GM18508 (cell line): Measurements from ENCODE around the gene TRPC4.
"Not testable (repeated sequence)": the region's sequence is repeated elsewhere in the genome, so short reads cannot be mapped to it uniquely, and the experiment has no call there.

Experiments used
- ATAC-seq: cut with Tn5 transposase; IDR thresholded peaks from one replicate; pipeline ENCODE4 v1.9.1; 2021; ENCODE audit warnings: moderate number of reproducible peaks; ENCODE audit not compliant: insufficient read depth, unreplicated experiment

Gene TRPC4

GRCh38 chr13:37835392-37835791, 34.2 kb downstream of the TRPC4 start:
- no peak for ATAC-seq

- no peak for ATAC-seq
Measured at GRCh38 chr13:37833411-37833810, 36.2 kb downstream of the TRPC4 start.

- ATAC-seq: no peak
Measured at GRCh38 chr13:37816276-37816675, 53.3 kb downstream of the TRPC4 start.

GRCh38 chr13:37811441-37811840, 58.1 kb downstream of the TRPC4 start:
- ATAC-seq: no peak

- ATAC-seq: no peak
Measured at GRCh38 chr13:37806666-37807065, 62.9 kb downstream of the TRPC4 start.

GRCh38 chr13:37797631-37798030, 71.9 kb downstream of the TRPC4 start:
- ATAC-seq: no peak

- ATAC-seq: not testable (repeated sequence)
Measured at GRCh38 chr13:37796795-37797194, 72.8 kb downstream of the TRPC4 start.

GRCh38 chr13:37795326-37795725, 74.2 kb downstream of the TRPC4 start:
- ATAC-seq: no peak

GRCh38 chr13:37791699-37792098, 77.9 kb downstream of the TRPC4 start:
- no peak for ATAC-seq

GRCh38 chr13:37788346-37788745, 81.2 kb downstream of the TRPC4 start:
- no peak for ATAC-seq

GRCh38 chr13:37777676-37778075, 91.9 kb downstream of the TRPC4 start:
- ATAC-seq: no peak

- no peak for ATAC-seq
Measured at GRCh38 chr13:37775871-37776270, 93.7 kb downstream of the TRPC4 start.

GRCh38 chr13:37772644-37773043, 96.9 kb downstream of the TRPC4 start:
- no peak for ATAC-seq

- no peak for ATAC-seq
Measured at GRCh38 chr13:37769545-37769944, 100.0 kb downstream of the TRPC4 start.

GRCh38 chr13:37769078-37769477, 100.5 kb downstream of the TRPC4 start:
- no peak for ATAC-seq

GRCh38 chr13:37766502-37766901, 103.1 kb downstream of the TRPC4 start:
- no peak for ATAC-seq

- no peak for ATAC-seq
Measured at GRCh38 chr13:37755349-37755748, 114.2 kb downstream of the TRPC4 start.

GRCh38 chr13:37753776-37754175, 115.8 kb downstream of the TRPC4 start:
- no peak for ATAC-seq

- ATAC-seq: no peak
Measured at GRCh38 chr13:37752146-37752545, 117.4 kb downstream of the TRPC4 start.

- no peak for ATAC-seq
Measured at GRCh38 chr13:37751025-37751424, 118.5 kb downstream of the TRPC4 start.

- no peak for ATAC-seq
Measured at GRCh38 chr13:37748913-37749312, 120.7 kb downstream of the TRPC4 start.

GRCh38 chr13:37747071-37747612, 122.4 kb downstream of the TRPC4 start:
- ATAC-seq: no peak

GRCh38 chr13:37741536-37741935, 128.0 kb downstream of the TRPC4 start:
- ATAC-seq: no peak
